HG03442 (cell line): ENCODE measurements around the gene DKK3.

ENCODE experiments used
- ATAC-seq: cut with Tn5 transposase; IDR thresholded peaks from one replicate; pipeline ENCODE4 v1.9.1; 2021; ENCODE audit warnings: mild to moderate bottlenecking, moderate library complexity; ENCODE audit not compliant: unreplicated experiment

DKK3 gene

GRCh38 chr11:11969380-11970215 lies 38.8 kb downstream of the DKK3 start:
- no peak for ATAC-seq

DNA sequence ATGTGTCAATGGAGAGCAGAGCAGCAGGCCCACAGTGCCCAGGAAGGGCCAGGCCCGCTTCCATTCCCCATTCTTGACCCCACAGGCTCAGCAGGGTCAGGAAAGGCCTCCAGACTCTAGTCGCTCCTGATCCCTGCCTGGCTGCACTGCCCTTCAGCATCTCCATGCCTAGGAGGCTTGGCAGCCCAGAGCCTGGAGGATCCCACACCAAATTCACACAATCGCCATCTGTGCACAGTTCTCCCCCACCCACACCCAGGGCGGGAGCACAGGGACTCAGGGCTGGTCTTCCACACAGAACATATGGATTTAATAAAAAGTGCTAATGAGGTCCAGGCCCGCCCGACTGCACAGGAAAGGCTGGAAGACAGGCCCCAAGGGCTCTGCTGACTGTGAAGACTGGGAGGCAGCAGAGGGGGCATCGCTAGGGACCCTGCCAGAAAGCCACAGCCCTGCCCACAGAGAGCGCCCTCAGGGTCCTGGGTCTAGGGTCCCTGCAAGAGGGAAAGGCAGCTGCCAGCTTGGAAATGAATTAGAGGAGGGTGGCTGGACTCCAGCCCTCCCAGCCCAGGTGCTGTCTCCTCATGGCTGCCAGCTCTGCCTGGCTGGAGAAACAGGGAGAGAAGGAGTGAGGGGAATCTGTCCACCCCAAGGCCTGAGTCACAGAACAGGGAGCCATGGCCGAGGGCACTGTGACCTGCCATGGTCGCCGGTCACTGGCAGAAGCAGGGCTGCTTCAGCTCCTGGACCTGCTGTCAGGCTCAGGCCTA lies 39.7 kb downstream of the DKK3 start:
- ATAC-seq: no peak

DNA sequence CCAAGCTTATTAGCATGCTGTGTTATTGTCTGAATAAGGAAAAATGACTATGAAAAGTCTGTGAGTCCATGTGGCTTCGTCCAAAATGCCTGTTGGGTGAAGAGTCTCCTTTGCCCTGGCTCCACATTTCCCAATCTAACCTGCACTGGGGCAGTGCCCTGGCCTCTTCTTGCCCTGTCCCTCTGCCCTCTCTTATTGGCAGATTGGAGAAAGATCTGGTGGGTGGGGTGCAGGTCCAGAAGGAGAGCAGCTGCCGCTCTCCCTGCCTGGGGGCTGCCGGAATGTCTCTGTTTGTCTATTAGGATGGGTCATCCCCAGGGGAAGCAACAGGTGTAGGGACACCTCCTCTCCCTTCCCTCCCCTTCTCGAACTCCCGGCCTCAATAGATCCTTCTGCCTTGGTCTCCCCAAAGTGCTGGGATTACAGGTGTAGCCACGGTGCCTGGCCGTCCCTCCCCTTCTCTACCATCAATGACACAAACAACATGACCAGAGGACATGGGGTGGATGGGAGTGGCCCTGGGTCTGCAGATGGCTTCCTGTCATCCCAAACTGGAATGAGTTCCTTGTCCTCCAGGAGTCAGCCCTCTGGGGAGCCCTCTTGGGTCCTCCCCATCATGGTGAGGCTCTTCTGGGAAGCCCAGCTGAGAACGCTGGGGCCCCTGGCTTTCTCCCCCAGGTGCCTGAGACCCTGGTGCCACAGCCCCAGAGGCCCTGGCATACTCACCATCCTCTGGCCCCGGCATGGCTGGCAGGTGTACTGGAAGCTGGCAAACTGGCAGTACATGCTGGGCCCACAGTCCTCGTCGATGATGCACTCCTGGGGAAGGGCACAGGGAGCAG lies 40.5 kb downstream of the DKK3 start:
- no peak for ATAC-seq

- peak; percentile 94 for ATAC-seq
Measured at GRCh38 chr11:11966826-11967668, 41.4 kb downstream of the DKK3 start.

GRCh38 chr11:11966354-11966741 lies 42.1 kb downstream of the DKK3 start:
- no peak for ATAC-seq

DNA sequence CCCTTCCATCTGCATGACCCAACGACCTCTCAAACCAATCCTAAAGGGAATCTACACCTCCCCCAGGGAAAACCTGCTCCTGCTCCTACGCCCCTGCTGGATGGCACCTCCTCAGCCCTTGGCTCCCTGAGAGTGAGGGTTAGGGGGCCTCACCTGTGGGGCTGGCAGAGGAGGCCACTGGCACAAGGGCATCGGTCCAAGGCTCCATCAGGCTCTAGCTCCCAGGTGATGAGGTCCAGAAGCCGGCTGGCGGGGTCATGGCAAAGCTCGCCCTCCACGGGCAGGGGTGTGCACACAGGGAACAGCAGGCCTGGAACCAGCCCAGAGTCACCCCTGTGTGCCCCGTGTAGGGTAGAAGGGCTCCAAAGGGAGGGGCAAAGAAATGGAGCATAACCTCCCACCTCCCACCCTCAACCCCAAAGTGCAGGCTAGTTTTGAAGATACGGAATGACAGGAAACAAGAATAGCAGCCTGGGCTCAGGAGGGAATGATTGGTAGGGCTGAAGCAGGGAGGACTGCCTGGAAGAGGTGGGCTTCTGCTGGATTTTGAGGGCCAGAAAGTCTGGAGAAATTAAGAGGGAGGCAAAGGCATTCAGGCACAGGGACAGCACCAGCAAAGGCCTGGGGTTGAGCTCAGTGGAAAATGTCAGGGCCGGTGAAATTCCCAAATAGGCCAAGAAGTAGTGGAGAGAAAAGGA lies 42.6 kb downstream of the DKK3 start:
- ATAC-seq: no peak

- no peak for ATAC-seq
Measured at GRCh38 chr11:11965192-11965591, 43.2 kb downstream of the DKK3 start.

DNA sequence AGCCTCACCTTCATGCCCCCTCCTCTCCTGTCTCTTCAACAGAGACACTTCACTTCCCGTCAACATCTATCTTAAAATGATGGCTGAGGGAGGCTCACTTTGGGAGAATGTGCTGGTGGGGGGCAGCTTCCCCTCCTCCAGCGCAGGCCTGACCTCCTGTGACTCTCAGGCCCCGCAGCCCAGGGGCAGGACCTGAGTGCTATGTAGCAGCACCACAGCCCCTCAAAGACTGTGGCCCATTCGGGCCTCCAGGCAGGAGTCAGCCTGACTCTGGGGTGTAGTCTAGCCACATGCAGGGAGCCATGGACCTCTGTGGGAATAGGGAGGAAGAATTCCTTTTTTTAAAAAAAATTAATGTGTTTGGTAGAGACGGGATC lies 43.7 kb downstream of the DKK3 start:
- no peak for ATAC-seq

DNA sequence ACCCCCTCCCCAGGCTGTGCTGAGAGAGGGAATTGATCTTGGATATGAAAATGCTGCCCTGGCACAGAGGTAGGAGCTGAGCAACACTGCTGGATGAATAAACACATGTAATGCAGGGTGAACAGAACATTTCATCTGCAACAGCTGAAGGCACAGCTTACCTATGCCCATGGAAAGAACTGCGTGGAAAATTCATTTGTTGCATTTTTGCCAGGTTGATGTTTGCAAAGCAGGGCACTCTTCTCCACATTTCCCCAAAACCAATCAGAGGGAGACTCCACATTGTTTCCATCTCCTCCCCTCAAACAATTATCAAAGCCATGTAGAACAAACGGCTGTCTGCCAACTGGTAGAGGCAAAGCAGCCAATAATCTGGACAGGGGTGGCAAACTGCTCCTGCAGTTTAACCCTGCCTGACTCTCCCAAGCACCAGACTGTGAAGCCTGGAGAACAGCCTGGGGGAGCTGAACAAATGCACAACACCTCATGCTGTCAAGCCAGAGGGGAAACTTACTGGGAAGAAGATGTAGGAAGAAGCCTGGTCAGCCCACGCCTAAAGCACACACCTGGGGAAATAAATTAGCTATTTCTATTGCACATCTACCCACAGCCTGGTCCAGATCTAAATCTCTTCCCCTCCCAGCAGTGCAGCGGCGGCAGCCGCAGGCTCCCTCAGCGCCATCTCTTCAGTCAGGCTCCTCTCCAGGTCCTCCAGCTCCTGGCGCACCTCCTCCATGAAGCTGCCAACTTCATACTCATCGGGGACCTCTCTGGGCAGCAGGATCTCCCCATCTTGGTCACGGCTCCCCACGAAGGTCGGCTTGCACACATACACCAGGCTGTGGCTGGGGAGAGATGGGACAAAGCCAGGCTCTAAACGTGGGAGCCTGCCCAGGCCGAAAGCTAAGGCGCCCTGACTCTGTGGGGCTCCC lies 44.3 kb downstream of the DKK3 start:
- no peak for ATAC-seq

DNA sequence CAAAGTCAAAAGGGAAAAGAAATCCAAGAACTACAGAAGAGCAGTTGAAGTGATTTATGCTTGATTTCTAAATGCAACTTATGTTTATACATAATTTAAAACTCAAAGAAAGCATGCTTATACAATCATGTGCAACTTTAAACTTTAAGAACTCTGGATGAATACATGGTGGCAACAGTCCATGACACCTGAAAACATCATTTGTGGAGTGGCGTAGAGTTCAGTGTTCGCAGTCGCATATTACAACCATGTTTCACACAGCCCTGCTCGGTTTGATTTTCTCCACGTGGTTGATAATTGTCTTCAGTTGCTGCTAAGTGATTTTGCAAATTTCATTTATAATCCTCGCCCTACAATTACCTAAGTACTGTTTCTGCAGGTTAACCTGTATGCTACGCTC lies 45.4 kb downstream of the DKK3 start:
- ATAC-seq: no peak

DNA sequence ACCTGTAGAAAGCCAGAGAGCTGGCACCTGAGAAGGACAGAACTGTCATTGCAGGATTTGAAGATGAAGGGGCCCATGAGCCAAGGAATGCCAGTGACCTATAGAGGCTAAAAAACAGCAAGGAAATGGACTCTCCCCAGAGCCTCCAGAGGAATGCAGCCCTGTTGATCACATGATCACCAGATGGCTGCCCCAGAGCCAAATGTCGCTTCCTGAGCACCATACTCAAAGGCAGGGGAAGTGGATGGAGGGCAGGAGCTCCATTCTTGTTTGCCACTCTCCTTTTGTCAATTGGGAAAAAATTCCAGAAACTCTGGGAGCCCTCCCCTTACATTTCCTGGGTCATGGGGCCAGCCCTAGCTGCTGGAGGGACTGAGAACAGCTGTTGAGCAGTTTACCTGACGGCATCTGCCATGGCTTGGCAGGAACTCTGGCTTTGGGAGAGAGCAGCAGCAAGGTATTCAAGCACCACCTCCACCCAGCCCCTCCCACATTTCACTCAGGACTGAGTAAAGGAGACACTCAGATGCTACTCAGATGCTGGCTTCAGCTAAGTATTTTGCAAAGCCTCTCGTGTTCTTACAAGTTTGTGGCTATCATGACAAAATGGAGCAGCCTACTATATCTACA lies 46.9 kb downstream of the DKK3 start:
- no peak for ATAC-seq

GRCh38 chr11:11960687-11961086 lies 47.7 kb downstream of the DKK3 start:
- ATAC-seq: no peak

DNA sequence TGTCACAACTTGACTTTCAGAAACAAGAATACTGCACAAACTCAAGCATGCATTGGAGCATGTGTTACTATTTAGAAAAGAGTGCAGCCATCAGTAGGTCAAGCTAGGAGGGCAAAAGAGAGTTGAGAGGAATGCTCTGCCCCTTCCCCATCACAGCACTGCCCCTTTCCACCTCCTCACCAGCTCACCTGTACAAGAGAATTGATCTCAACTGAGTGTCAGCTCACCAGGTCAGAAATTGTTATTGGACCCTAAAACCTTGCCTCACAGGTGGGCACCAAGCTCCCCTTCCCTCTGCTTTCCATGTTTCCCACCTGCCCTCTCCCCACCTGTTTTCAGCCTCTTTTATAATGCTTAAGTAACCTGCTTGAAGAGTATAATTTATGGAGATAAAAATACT lies 48.8 kb downstream of the DKK3 start:
- no peak for ATAC-seq

- no peak for ATAC-seq
Measured at GRCh38 chr11:11958403-11959231, 49.8 kb downstream of the DKK3 start.

DNA sequence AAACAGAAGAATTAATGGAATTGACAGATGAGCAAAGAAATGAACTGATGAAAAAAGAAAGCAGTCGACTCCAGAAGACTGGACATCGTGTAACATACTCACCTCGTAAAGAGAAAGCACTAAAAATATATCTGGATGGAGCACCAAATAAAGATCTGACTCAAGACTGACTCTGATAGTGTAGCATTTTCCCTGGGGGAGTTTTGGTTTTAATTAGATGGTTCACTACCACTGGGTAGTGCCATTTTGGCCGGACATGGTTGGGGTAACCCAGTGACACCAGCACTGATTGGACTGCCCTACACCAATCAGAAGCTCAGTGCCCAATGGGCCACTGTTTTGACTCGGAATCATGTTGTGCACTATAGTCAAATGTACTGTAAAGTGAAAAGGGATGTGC lies 52.4 kb downstream of the DKK3 start:
- no peak for ATAC-seq

DNA sequence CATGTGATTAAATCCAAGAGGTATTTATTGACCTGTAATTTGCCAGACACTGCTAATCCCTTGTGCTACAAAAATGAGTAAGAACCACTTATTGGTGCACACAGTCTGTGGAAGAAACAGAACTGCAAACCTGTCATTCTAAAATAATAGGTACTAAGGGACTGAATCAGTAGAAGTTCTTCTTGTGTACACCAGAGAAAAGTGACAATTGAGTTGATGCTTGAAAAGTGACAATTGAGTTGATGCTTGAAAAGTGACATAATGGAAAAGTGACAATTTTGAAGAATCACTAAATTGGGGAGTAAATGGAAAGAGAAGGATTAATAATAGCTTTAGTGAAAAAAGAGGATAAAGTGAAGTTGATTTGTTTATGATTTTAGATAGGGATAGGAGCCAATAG lies 56.4 kb downstream of the DKK3 start:
- ATAC-seq: no peak

DNA sequence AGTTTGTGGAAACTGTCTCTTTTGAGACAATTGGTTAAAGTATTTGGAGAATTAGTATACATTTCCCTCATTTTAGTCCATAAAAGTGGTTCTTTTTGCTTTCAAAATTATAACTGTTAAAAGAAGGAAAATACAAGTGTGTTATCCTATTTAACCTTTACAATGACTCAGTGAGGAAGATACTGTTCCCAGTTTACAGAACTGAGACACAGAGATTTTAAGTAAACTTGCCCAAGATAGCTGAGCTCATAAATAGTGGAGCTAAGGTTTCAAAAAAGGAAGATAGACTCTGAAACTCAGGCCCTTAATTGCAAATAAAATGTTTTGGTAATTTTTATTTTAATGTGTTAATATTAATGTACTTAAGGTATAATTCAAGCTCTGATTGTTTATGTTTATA lies 58.9 kb downstream of the DKK3 start:
- no peak for ATAC-seq
